Measurements from ENCODE around the gene NRP1.

NRP1 gene

DNA sequence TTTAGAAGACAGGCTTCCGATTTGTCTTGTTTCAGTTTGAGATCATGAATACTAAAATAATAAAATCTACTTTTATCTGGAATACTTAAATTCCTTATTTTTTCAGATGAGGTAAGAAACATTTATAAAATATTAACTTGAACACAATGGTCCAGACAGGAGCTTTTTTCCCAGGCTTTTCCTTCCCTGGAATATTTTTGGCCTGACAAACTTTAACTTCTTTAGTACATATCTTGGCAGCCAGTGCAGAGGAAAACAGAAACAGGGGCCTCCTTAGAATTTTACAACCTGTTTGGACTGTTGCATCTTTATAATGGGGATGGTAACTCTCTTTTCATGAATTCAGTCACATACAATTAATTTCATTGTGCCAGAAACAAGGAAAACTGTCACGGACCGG, 41.4 kb downstream of the NRP1 start:
- DNase-seq (ENCODE audit: low read depth): peak; percentile 36
- TF ChIP-seq, protein P1, sequence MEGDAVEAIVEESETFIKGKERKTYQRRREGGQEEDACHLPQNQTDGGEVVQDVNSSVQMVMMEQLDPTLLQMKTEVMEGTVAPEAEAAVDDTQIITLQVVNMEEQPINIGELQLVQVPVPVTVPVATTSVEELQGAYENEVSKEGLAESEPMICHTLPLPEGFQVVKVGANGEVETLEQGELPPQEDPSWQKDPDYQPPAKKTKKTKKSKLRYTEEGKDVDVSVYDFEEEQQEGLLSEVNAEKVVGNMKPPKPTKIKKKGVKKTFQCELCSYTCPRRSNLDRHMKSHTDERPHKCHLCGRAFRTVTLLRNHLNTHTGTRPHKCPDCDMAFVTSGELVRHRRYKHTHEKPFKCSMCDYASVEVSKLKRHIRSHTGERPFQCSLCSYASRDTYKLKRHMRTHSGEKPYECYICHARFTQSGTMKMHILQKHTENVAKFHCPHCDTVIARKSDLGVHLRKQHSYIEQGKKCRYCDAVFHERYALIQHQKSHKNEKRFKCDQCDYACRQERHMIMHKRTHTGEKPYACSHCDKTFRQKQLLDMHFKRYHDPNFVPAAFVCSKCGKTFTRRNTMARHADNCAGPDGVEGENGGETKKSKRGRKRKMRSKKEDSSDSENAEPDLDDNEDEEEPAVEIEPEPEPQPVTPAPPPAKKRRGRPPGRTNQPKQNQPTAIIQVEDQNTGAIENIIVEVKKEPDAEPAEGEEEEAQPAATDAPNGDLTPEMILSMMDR (conservative IDR thresholded peaks at IDR 0.05; ENCODE audit: low read length): no peak

GRCh38 chr10:33291053-33291592, 43.3 kb downstream of the NRP1 start:
- TF ChIP-seq, protein P1 (conservative IDR thresholded peaks at IDR 0.05; ENCODE audit: low read length): no peak
- DNase-seq (ENCODE audit: low read depth): peak; percentile 96
- H3K4me3 ChIP-seq (ENCODE audit: low read length): no peak overlapping the region

More for the DNA sequence above, 41.4 kb downstream of the NRP1 start:
- no peak overlapping the region for H3K4me3 ChIP-seq (ENCODE audit: low read length)

- TF ChIP-seq, protein P1 (conservative IDR thresholded peaks at IDR 0.05; ENCODE audit: low read length): peak; percentile 20
- DNase-seq (ENCODE audit: low read depth): no peak
- no peak overlapping the region for H3K4me3 ChIP-seq (ENCODE audit: low read length)
Observed at GRCh38 chr10:33290321-33291052, 44.0 kb downstream of the NRP1 start.

DNA sequence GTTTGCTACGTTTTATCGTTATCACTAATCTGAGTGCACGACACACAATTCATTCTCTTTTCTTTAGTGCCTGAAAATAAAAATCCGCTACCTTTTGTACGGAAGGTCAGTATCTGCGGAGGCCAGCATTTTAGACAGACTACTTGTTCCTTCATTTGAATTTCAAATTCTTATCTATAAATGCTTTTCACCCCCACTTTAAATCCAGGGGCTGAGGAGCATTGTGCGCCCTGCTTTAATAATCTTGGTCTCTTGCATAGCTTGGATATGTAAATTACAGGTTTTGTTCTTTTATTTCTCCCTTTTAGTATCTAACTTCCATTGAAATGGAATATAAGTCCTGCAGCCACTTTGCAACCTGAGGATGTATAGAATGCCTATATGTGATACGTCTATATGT, 44.7 kb downstream of the NRP1 start:
- H3K4me3 ChIP-seq (ENCODE audit: low read length): no peak overlapping the region
- TF ChIP-seq, protein P1 (conservative IDR thresholded peaks at IDR 0.05; ENCODE audit: low read length): no peak
- no peak for DNase-seq (ENCODE audit: low read depth)

DNA sequence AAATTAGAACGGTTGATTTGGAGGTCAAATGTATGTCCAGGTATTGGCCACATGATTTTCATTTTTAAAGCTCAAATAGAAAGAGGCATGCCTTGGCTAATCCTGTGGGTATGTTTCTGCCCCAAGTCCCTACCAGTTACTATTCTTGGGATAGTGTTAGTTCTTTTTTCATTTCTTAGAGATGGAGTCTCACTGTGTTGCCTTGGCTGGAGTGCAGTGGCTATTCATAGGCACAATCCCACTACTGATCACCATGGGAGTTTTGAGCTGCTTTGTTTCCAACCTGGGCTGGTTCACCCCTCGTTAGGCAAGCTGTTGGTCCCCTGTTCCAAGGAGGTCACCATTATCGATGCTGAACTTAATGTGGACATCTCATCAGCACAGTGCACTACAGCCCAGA, 46.3 kb downstream of the NRP1 start:
- no peak for DNase-seq (ENCODE audit: low read depth)
- no peak overlapping the region for H3K4me3 ChIP-seq (ENCODE audit: low read length)
- TF ChIP-seq, protein P1 (conservative IDR thresholded peaks at IDR 0.05; ENCODE audit: low read length): no peak

- DNase-seq (ENCODE audit: low read depth): no peak
- TF ChIP-seq, protein P1 (conservative IDR thresholded peaks at IDR 0.05; ENCODE audit: low read length): no peak
Observed at GRCh38 chr10:33287112-33287511, 47.4 kb downstream of the NRP1 start.

More at GRCh38 chr10:33287112-33287511, 47.4 kb downstream of the NRP1 start:
- no peak overlapping the region for H3K4me3 ChIP-seq (ENCODE audit: low read length)
